Upper lobe of left lung (tissue), 6 donors: ENCODE results near the gene AKAP5. TPM values are rescaled to one million over a fixed set of nuclear protein-coding genes. Genes with fewer than 3 reads are reported as not detected.
A peak's percentile ranks its signal among the peaks of the same experiment; 100 is the strongest.

Source experiments
- ATAC-seq, 2 donors: fragments of 200-7000 bp; cut with Tn5 transposase; one replicate each; pipeline ENCODE4 v1.9.1; 2022; ENCODE audit warnings: mild to moderate bottlenecking in 2 of 2, moderate library complexity in 2 of 2; ENCODE audit not compliant: low FRiP score in 2 of 2
- DNase-seq, 2 donors: peaks; one replicate each; pipeline ENCODE4 v3.0.0-alpha.2; 2019 to 2020
- H3K27ac ChIP-seq, 4 donors: fragments of 200-600 bp; sonication (generic); one replicate each; pipeline ENCODE4 v1.5.1; 2016 to 2019
- H3K27me3 ChIP-seq, 4 donors: fragments of 200-600 bp; sonication (generic); one replicate each; pipeline ENCODE4 v1.5.1; 2017 to 2019
- H3K36me3 ChIP-seq, 4 donors: fragments of 200-600 bp; sonication (generic); one replicate each; pipeline ENCODE4 v1.5.1; 2016 to 2019
- H3K4me1 ChIP-seq, 4 donors: fragments of 200-600 bp; sonication (generic); one replicate each; pipeline ENCODE4 v1.5.1; 2018 to 2019
- H3K4me3 ChIP-seq, 4 donors: fragments of 200-600 bp; sonication (generic); one replicate each; pipeline ENCODE4 v1.5.1; 2017 to 2019; ENCODE audit warnings: mild to moderate bottlenecking in 2 of 4, moderate library complexity in 1 of 4
- H3K9me3 ChIP-seq, 4 donors: fragments of 200-600 bp; sonication (generic); one replicate each; pipeline ENCODE4 v1.5.1; 2018 to 2019
- EP300 ChIP-seq, 4 donors: sonication (generic); formaldehyde crosslinking; IDR thresholded peaks; one replicate each; pipeline ENCODE4 v1.5.1; 2017; ENCODE audit warnings: antibody characterized with exemption in 4 of 4, control low read depth in 2 of 4
- POLR2A ChIP-seq, 4 donors: fragments of 450-650 bp; IDR thresholded peaks; one replicate each; pipeline ENCODE4 v1.5.1; 2016 to 2017; ENCODE audit warnings: antibody characterized with exemption in 4 of 4, mild to moderate bottlenecking in 2 of 4
- POLR2AphosphoS5 ChIP-seq, 2 donors: sonication (generic); formaldehyde crosslinking; IDR thresholded peaks; one replicate each; pipeline ENCODE4 v1.5.1; 2017; ENCODE audit warnings: antibody characterized with exemption in 2 of 2
- WGBS, 2 donors: methylation state at CpG; one replicate each; pipeline ENCODE4 v1.1.5; 2017 to 2018; 5-methylcytosine and 5-hydroxymethylcytosine counted together
- total RNA-seq, 6 donors: library from RNA; depleted of rRNA in 4 of 6; stranded (reverse); fragments of >200 nt in 4 of 6; gene quantifications; one replicate each; pipeline versions ENCODE4 v1.1.0 to v1.2.1, GENCODE V29; 2016 to 2021
- TF ChIP-seq, protein P1 (sequence below), 6 experiments: fragments of 450-650 bp in 4 of 6; fragments of 200-600 bp in 2 of 6; sonication (generic) in 2 of 6; IDR thresholded peaks; one replicate each; pipeline ENCODE4 v1.5.1; 2016 to 2019; ENCODE audit warnings: antibody characterized with exemption in 6 of 6
- donor health status: DM: no; HTN: no; CAD: no; lungs with moderate emphysema.
- donor health status: DM: no; HTN: yes; CAD: no; lungs with severe emphysema.

The AKAP5 gene
- total RNA-seq, 6 donors from 2014 or later = 1.0 to 5.4 (median 2.5) TPM

DNA sequence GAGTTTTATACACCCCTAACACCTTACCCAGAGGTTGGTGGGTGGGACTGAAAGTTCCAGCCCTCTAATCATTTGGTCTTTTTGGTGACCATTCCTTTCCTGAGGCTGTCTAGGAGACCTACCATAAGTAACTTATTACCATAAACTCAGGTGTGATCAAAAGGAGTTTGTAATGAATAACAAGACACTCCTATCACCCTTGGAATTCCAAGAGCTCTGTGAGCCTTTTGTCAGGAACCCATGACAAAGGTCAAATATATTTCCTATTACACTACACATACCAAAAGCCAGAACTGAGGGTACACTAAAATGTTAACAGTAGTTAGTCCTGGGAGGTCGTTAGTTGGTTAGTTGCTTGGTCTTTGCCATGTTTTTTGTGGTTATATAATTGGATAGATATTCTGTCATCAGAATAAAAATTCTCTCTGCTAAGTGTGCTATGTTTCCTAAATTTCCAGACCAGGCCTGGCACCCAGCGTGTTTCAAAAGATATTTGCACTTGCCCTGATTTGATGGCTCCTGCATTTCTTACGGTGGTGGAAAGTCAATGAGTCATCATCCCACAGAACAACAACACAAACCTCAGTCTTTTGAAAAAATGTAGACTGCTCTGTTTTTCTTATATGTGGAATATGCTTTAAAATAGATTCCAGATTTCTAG lies 27.0 kb upstream of the AKAP5 start:
- Histone ChIP-seq H3K27me3 (no peaks in the 10 kb centered on the region), H3K4me1 (no peaks in the 10 kb centered on the region), H3K4me3 (no peak overlapping the region), H3K9me3 (no peaks in the 10 kb centered on the region), H3K36me3 (peaks cover 0 to 68% (median 16%) of the 10 kb centered on the region in 4 donors), H3K27ac (peak overlapping the region in 2 of 4 donors; percentile 36 to 52)
- DNase-seq (no peak), ATAC-seq (peak in 1 of 2 donors; percentile 62)
- 53 to 72% methylated on average over 3 of the region's 3 CpGs for WGBS, 2 donors
- peak in 1 of 2 donors; percentile 19 for TF ChIP-seq POLR2AphosphoS5 (IDR thresholded peaks at IDR 0.05)
- no peak for TF ChIP-seq POLR2A (IDR thresholded peaks at IDR 0.05)
- TF ChIP-seq, protein P1, sequence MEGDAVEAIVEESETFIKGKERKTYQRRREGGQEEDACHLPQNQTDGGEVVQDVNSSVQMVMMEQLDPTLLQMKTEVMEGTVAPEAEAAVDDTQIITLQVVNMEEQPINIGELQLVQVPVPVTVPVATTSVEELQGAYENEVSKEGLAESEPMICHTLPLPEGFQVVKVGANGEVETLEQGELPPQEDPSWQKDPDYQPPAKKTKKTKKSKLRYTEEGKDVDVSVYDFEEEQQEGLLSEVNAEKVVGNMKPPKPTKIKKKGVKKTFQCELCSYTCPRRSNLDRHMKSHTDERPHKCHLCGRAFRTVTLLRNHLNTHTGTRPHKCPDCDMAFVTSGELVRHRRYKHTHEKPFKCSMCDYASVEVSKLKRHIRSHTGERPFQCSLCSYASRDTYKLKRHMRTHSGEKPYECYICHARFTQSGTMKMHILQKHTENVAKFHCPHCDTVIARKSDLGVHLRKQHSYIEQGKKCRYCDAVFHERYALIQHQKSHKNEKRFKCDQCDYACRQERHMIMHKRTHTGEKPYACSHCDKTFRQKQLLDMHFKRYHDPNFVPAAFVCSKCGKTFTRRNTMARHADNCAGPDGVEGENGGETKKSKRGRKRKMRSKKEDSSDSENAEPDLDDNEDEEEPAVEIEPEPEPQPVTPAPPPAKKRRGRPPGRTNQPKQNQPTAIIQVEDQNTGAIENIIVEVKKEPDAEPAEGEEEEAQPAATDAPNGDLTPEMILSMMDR (IDR thresholded peaks at IDR 0.05) = no peak

DNA sequence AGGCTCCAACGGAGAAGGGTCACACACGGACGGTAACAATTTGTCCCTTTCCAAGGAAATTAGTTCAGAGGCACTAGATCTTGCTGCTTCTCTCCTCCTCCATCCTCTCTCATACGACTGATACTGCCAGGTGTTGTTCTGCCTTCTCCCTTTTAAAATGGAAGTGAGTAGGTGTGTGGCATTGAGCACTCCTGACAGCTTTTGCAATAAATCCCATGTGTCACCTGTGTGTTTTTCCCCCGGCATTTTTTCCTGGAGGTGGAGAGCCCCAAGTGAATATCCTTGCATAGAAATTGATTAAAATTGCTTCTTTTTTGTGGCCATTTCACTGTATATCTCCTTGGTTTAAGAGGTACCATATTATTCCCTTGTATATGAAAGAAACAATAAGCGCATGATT lies 26.2 kb upstream of the AKAP5 start:
- peaks cover 0 to 65% (median 13%) of the 10 kb centered on the region in 4 donors for H3K36me3 ChIP-seq
- no peak for TF ChIP-seq POLR2AphosphoS5 (IDR thresholded peaks at IDR 0.05)
- no peaks in the 10 kb centered on the region for H3K9me3 ChIP-seq
- WGBS, 2 donors = 96% methylated on average over 6 of the region's 6 CpGs
- no peaks in the 10 kb centered on the region for H3K27me3 ChIP-seq
- ATAC-seq = no peak
- no peaks in the 10 kb centered on the region for H3K4me1 ChIP-seq
- DNase-seq = no peak
- no peak overlapping the region for H3K4me3 ChIP-seq
- H3K27ac ChIP-seq = peak overlapping the region in 1 of 4 donors; percentile 52

DNA sequence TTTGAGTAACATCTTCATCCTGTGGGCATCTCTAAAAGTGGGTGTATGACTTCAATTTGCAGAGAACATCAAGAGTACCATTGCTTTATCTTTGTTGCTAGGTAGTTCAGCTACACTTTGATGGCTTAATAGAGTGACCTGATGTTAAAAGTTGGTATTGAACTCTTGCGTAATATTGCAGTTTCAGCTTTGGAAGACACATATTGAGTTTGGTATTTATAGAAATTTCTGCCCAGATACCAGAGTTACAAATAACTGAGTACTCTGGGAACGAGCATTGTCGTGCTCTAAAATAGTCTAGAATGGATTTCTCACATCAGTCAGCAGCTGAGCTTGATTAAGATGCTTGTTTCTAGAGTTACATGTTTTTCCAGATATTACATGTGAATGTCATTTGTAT lies 24.8 kb upstream of the AKAP5 start:
- no peak overlapping the region for H3K4me3 ChIP-seq
- no peak overlapping the region for H3K27ac ChIP-seq
- no peak for ATAC-seq
- no peaks in the 10 kb centered on the region for H3K27me3 ChIP-seq
- WGBS, 2 donors = 81 to 96% methylated on average over 3 of the region's 3 CpGs
- no peak for DNase-seq
- H3K9me3 ChIP-seq = no peaks in the 10 kb centered on the region
- H3K4me1 ChIP-seq = no peaks in the 10 kb centered on the region
- TF ChIP-seq EP300 (IDR thresholded peaks at IDR 0.05) (no peak), POLR2A (IDR thresholded peaks at IDR 0.05) (no peak), POLR2AphosphoS5 (IDR thresholded peaks at IDR 0.05) (no peak)
- TF ChIP-seq, protein P1 (IDR thresholded peaks at IDR 0.05) = no peak
- peaks cover 0 to 68% (median 13%) of the 10 kb centered on the region in 4 donors for H3K36me3 ChIP-seq

DNA sequence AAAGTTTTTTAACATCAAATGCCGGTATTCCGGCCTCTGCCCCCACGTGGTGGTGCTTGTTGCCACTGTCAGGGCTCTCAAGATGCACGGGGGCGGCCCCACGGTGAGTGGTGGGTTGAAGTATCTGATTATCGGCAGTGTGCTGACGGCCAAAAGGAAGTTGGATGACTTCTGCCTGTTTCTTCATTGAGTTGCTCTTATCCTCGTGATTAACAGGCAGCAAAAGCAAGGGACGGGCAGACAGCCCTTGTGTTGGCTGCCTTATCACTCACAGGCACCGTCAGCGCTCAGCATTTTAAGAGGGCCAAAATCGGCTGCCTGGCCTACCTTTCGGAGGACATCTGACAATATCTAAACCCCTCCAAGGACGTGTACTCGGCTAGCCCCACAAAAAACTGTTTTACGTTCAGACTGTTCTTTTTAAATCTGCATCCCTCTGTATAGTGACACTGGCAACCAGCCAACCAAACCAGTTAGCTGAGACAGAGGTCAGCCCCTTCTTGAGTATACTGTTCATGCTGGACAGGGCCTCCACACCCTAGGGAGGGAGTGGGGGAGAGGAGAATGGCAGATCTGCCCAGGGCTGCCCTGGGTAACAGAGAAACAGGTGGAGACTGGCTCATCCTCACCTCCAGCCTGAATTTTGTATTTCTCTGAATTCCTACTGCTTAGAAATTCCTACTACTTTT lies 22.9 kb upstream of the AKAP5 start:
- TF ChIP-seq EP300 (IDR thresholded peaks at IDR 0.05) = no peak
- no peak for TF ChIP-seq POLR2A (IDR thresholded peaks at IDR 0.05)
- H3K27me3 ChIP-seq = no peaks in the 10 kb centered on the region
- ATAC-seq (no peak), DNase-seq (peak in 1 of 2 donors; percentile 30)
- no peaks in the 10 kb centered on the region for H3K4me1 ChIP-seq
- no peak overlapping the region for H3K4me3 ChIP-seq
- H3K9me3 ChIP-seq = no peaks in the 10 kb centered on the region
- 68 to 74% methylated on average over 16 to 17 of the region's 17 CpGs for WGBS, 2 donors
- H3K27ac ChIP-seq = peak overlapping the region in 1 of 4 donors; percentile 0
- peaks cover 0 to 50% (median 7%) of the 10 kb centered on the region in 4 donors for H3K36me3 ChIP-seq

DNA sequence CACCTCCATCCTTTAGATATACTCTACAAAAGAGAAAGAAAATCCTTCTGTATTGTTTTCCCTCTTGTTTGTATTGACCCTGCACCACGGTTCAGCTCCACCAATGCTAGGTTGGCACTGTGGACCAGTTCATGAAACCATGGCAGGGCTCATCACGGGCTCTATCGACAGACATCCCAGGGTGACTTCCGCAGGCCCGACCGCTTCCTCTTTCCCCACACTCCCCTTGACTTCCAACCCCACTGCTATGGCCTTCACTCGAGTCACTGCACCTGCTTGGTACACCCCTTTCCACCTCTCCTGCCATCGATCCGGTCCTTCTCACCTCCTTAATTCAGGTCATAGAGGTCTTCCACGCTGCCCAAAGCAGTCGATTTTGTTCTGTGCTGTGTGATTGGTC lies 21.2 kb upstream of the AKAP5 start:
- TF ChIP-seq EP300 (IDR thresholded peaks at IDR 0.05) (no peak), POLR2AphosphoS5 (IDR thresholded peaks at IDR 0.05) (no peak), POLR2A (IDR thresholded peaks at IDR 0.05) (no peak)
- TF ChIP-seq, protein P1 (IDR thresholded peaks at IDR 0.05) = no peak
- DNase-seq (no peak), ATAC-seq (no peak)
- H3K9me3 ChIP-seq = no peaks in the 10 kb centered on the region
- WGBS, 2 donors = 79 to 93% methylated on average over 11 of the region's 11 CpGs
- H3K36me3 ChIP-seq = peaks cover 0 to 62% (median 11%) of the 10 kb centered on the region in 4 donors
- no peak overlapping the region for H3K27ac ChIP-seq
- no peak overlapping the region for H3K4me3 ChIP-seq
- H3K4me1 ChIP-seq = no peaks in the 10 kb centered on the region
- no peaks in the 10 kb centered on the region for H3K27me3 ChIP-seq
